NCI-H748 treated with DMSO at 0.1 percent for 48 hours (cell line): Measurements from ENCODE around the gene SPDYE8.
"Not testable (repeated sequence)": the region's sequence is repeated elsewhere in the genome, so short reads cannot be mapped to it uniquely, and the experiment has no call there.

Source experiments
- DNase-seq: peaks from one replicate; lab custom pipeline; 2025; lab: John Stamatoyannopoulos, UW

Gene SPDYE8, protein sequence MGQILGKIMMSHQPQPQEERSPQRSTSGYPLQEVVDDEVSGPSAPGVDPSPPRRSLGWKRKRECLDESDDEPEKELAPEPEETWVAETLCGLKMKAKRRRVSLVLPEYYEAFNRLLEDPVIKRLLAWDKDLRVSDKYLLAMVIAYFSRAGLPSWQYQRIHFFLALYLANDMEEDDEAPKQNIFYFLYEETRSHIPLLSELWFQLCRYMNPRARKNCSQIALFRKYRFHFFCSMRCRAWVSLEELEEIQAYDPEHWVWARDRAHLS

DNA sequence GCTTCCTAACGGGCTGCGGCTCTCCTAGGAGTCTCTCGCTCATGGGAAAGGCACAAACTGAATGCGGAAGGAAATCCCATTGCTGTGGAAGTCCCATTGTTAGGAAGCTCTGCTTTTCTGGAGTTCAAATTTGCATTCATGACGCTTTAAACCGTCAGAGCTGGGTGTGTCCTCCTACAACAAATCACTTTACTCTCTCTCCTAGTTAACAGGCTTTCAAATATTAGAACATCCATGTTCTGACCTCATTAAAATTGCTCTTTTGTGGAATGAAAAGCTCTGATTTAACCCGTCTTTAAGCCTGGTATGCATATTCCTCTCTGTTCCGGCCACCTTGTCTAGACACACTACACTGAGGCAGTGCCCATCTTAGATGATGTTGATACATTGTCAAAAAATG, at the start of gene SPDYE8:
SPDYE8 (minus strand) TSS at position 101 of the 400 bp plus-strand sequence. CDS start 1,800 bp downstream, outside the sequence.
- not testable (repeated sequence) for DNase-seq

- DNase-seq = not testable (repeated sequence)
Measured at GRCh38 chr7:73057811-73058210, 28.2 kb upstream of the SPDYE8 start, which contains the start of gene SPDYE11. SPDYE11 (minus strand) TSS chr7:73057911; CDS start chr7:73056111, 1,800 bp downstream.

GRCh38 chr7:73006491-73006890, 23.1 kb downstream of the SPDYE8 start:
- DNase-seq = not testable (repeated sequence)

- DNase-seq = not testable (repeated sequence)
Measured at GRCh38 chr7:73005693-73006447, 23.7 kb downstream of the SPDYE8 start.

GRCh38 chr7:73005356-73005692, 24.2 kb downstream of the SPDYE8 start:
- not testable (repeated sequence) for DNase-seq

GRCh38 chr7:72997887-72998468, 31.6 kb downstream of the SPDYE8 start:
- not testable (repeated sequence) for DNase-seq

DNA sequence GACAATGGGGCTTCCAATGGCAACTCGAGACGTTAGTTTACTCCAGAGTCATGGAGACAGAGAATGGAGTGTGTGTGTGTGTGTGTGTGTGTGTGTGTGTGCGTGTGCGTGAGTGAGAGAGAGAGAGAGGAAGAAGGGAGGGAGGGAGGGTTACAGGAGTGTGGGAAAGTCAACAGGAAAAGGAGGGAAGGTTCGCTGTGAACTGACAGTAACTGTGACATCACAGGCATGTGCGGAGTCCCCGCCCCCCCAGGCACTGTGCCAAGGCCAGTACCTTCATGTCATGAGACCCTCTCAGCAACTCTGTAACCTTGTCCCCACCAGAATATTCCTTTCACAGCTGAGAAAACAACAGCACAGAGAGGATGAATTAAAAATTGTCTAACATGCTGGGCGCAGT, 32.1 kb downstream of the SPDYE8 start:
- DNase-seq = not testable (repeated sequence)

DNA sequence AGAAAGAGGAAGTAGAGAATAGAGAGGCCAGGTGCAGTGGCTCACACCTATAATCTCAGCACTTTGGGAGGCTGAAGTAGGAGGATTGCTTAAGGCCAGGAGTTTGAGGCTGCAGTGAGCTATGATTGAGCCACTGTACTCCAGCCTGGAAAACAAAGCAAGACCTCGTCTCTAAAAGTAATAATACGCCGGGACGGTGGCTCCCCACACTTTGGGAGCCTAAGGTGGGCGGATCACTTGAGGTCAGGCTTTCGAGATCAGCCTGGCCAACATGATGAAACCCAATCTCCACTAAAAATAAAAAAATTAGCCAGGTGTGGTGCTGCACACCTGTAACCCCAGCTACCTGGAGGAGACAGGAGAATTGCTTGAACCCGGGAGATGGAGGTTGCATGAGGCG, 34.1 kb downstream of the SPDYE8 start:
- not testable (repeated sequence) for DNase-seq

GRCh38 chr7:72990146-72990913, 39.2 kb downstream of the SPDYE8 start:
- not testable (repeated sequence) for DNase-seq

- not testable (repeated sequence) for DNase-seq
Measured at GRCh38 chr7:72982084-72982483, 47.5 kb downstream of the SPDYE8 start.

- not testable (repeated sequence) for DNase-seq
Measured at GRCh38 chr7:72980382-72980781, 49.2 kb downstream of the SPDYE8 start.

GRCh38 chr7:72976434-72976833, 53.1 kb downstream of the SPDYE8 start:
- DNase-seq = not testable (repeated sequence)

GRCh38 chr7:72975656-72976286, 53.8 kb downstream of the SPDYE8 start:
- not testable (repeated sequence) for DNase-seq

DNA sequence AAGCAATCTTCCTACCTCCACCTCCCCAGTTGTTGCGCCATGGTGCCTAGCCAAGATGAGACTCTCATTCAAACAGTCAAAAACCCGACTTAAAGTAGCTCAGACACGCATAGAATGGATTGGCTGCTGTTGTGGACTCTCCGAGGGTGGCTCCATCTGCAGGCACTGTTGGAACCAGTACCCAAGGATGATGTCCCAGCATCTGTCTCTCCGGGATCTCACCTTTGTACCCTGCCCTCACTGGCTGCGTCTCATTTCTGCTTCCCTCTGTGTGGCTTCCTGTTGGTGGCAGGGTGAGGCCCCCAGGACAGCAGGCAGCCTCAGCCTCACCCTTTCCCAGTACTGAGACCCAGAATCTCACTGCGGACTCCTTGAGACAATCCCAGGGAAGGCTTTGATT, 54.8 kb downstream of the SPDYE8 start:
- not testable (repeated sequence) for DNase-seq

GRCh38 chr7:72971505-72971904, 58.1 kb downstream of the SPDYE8 start:
- not testable (repeated sequence) for DNase-seq
